DMS53 treated with DMSO at 0.1 percent for 48 hours (cell line): ENCODE data around the gene QRICH1.

ENCODE experiments used
- DNase-seq: peaks from one replicate; lab custom pipeline; 2025; ENCODE audit not compliant: unreplicated experiment; lab: John Stamatoyannopoulos, UW

The QRICH1 gene

DNA sequence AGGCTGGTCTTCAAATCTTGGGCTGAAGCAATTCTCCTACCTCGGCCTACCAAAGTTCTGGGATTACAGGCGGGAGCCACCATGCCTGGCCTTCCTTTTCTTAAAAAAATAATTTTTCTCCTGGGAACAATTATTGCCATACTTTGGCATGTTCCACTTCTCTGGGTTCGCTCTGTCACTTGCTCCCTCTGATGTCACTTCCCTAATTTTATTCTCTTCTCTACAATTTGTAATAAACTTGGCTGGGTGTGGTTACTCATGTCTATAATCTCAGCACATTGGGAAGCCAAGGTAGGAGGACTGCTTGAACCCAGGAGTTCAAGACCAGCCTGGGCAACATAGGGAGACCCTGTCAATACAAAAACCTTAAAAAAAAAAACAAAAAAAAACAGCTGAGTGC, 58.6 kb downstream of the QRICH1 start:
- no peak for DNase-seq

- no peak for DNase-seq
Observed at GRCh38 chr3:49034650-49035049, 59.2 kb downstream of the QRICH1 start.

DNA sequence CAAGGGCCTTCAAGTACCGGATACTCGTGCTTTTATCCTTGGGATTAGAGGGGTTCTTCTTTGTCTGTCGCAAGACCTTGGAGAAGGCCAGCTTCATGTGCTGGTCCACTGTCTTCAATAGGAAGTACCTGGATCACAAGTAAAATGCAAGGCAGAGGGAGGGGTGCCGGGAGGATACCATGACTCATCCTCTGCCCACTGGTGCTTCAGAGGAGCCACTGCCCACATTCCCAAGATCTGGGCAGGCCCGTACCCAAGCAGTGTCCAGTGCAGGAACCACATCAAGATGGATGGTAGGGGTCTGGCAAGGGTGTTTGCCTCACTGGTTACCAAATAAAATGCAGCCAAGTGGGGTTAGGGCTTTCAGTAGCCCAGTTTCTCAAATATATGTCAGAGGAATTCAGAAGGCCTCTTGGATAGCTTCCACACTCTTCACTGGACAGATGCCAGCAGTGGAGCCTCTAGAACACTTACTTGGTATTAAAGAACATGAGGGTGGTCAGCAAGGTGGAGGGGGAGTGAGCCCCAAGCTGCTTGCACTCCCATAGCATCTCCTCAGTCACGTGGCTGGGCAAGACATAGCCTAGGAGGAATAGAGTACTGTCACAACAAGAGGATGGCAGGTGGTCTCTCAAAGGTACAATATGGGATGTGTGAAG, 61.1 kb downstream of the QRICH1 start:
- DNase-seq: no peak

GRCh38 chr3:49030321-49030720, 63.5 kb downstream of the QRICH1 start:
- no peak for DNase-seq

DNA sequence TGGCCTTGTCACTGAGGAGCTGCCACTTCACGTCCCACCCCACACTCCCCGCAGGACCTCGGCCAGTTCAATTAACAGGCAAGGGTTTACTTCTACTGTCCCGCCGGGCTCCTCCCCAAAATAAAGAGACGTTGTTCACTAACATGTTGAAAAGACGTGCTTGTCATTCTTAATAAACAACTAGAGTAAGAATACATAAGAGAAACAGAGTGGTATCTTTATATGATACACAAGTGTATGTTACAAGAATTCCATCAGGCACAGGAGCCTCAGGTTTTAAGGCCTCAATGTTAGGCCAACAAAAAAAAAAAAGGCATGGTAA, 64.3 kb downstream of the QRICH1 start:
- no peak for DNase-seq

DNA sequence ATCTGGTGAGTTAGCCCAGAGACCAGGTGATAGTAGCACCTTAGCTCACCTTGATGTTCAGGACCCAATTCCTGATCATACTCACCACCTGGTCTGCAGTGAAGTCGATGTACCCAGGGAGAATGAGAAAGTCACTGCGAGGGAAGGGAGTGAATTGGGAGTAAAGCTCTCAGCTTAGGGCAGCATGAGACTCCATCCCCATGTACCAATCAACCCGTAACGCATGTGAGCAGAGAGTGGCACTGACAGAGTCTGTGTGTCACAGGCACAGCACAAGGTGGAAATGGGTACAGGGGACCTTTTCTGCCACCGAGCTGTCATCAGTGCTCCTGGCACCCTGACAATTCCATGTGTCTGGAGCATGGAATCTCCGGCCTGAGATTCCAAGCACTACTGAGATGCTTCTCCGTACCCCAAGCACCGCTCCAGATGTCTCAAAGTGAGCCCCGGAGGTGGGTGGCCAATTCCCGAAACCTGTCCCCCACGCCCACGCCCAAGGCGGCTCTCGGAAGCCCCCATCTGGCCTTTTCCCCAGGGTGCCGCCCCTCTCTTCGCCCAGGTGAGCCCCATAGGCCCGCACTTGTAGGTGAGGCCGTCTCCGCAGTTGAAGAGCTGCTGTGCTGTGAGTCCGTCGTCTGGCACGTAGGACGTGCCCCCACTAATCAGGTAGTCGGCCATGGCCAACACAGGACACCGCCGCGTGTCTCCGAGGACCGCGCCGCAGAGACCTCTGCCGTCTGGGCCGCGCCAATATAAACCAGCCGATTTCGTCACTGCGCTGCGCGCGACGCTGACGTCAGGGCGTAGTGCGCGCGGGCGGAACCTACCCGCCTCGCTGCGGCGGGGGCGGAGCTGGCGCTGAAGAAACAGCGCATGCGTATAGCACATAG, 65.0 kb downstream of the QRICH1 start, which contains the start of gene IMPDH2:
Gene IMPDH2, minus strand, starts transcription at position 726 of the 890 bp plus-strand sequence. Its CDS starts 48 bp downstream, at position 678.
- peak; percentile 18 for DNase-seq

- DNase-seq: no peak
Observed at GRCh38 chr3:49028298-49028672, 65.6 kb downstream of the QRICH1 start.

DNA sequence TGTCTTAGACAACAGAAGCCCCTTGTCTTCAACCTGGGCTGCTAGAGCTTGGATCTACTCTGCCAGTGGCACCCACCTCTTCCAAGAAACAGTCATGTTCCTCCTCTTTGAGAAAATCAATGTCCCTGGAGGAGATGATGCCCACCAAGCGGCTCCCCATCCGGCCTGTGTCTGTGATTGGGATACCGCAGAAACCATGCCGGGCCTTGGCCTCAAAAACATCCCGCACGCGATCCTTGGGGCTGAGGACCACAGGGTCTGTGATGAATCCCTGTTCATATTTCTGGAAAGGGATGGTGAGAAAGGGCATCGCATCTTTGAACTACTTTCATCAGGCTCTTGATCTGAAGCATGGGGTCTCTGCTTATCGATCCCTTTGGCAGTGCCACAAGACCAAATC, 66.2 kb downstream of the QRICH1 start:
- no peak for DNase-seq

DNA sequence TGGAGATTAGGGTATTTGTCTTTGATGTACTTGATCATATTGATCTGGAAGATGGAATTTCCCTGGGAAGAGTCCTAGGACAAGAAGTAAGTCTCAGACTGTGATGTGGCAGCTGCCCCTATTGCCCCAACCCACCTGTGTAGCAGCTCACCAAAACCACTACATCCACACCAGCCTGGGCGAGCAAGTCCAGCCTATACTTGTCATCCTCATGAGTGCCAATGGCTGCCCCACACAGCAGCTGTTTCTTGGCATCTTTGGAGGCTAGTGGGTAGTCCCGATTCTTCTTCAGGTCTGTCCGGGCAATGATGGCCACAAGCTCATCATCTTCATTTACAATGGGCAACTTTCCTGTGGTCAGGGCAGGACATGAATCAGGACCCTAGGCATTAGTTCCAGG, 67.3 kb downstream of the QRICH1 start:
- DNase-seq: no peak

DNA sequence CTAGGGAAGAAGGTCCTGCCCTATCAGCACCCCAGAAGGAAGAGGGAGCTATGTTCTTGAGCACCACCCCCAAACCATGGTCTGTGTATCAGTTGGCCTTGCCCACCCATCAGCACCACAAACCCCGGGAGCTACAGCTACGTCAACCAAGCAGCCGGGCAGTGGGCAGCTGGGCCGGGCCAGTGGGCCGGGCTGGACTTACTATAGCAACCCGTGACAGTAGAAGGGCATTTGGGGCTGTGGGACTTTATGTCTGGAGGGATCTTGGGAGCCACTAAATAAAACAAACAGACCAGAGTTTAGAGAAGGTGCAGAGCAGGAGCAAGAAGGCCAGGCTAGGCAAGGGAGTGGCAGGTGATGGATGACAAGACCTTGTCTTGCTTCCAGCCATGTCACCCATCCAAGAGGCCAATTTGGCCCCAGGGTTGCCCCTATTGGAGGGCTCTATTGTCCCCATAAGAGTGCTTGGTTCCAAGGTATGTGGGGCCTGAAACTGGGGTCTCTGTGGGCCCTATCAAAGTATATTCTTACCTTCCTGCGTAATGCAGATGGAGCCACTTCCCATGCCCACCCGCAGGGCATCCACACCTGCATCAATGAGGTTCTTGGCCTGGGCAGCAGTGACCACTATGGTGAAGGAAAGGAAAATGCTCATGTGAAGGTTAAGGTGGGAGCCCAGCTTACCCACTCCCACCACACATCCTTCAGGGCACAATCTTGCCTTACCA, 67.9 kb downstream of the QRICH1 start:
- DNase-seq: no peak

- no peak for DNase-seq
Observed at GRCh38 chr3:49025005-49025792, 68.7 kb downstream of the QRICH1 start.

DNA sequence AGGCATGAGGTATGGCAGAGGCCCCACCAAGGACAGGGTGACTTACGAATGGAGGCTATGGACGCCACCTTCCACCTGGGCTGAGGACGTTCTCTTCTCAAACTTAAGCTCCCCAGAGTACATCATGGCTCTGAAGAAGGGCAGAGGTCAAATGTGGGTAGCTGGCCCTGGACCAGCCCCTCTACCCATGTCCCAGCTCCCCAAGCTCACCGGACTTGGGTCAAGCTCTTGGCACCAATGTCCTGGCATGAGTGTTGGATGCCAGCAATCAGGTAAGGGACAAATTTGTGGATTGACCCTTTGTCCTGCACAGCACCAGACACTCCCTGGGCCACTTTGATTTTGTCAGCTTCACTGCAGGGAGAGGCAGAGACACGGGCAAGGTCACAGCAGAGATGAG, 69.4 kb downstream of the QRICH1 start:
- no peak for DNase-seq

DNA sequence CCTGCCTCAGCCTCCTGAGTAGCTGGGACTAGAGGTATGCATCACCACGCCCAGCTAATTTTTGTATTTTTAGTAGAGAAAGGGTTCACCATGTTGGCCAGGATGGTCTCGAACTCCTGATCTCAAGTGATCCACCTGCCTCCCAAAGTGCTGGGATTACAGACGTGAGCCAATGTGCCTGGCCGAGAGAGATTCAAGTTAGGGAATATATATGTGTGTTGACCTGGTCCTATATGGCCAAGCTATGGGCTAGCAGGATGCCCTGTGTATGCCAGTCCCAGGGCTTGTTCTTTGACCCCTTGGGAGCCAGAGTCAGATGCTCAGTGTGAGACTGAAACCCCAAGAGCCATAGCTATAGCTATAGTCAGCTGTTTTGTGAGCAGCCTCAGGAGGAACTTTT, 70.1 kb downstream of the QRICH1 start:
- DNase-seq: no peak

DNA sequence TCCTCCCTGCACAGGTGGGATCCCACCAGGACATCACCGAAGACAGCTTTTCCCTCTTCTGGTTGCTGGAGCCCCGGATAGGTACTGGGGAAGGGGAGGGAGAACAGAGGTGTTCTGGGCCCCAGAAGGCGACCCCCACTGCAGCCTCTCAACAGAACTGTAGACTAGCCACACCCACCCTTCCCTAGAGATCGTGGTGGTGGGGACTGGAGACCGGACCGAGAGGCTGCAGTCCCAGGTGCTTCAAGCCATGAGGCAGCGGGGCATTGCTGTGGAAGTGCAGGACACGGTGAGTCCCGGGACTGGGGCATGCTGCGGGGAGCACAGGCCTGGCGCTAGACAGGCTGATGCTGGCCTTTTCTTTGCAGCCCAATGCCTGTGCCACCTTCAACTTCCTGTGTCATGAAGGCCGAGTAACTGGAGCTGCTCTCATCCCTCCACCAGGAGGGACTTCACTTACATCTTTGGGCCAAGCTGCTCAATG, 71.1 kb downstream of the QRICH1 start:
- DNase-seq: no peak

- DNase-seq: peak; percentile 44
Observed at GRCh38 chr3:49021813-49022687, 71.8 kb downstream of the QRICH1 start, which contains the start of gene NDUFAF3. Gene NDUFAF3 (plus strand): TSS chr3:49022121. CDS start chr3:49022145, 24 bp downstream.

- DNase-seq: peak; percentile 65
Observed at GRCh38 chr3:49021213-49021812, 72.6 kb downstream of the QRICH1 start.

DNA sequence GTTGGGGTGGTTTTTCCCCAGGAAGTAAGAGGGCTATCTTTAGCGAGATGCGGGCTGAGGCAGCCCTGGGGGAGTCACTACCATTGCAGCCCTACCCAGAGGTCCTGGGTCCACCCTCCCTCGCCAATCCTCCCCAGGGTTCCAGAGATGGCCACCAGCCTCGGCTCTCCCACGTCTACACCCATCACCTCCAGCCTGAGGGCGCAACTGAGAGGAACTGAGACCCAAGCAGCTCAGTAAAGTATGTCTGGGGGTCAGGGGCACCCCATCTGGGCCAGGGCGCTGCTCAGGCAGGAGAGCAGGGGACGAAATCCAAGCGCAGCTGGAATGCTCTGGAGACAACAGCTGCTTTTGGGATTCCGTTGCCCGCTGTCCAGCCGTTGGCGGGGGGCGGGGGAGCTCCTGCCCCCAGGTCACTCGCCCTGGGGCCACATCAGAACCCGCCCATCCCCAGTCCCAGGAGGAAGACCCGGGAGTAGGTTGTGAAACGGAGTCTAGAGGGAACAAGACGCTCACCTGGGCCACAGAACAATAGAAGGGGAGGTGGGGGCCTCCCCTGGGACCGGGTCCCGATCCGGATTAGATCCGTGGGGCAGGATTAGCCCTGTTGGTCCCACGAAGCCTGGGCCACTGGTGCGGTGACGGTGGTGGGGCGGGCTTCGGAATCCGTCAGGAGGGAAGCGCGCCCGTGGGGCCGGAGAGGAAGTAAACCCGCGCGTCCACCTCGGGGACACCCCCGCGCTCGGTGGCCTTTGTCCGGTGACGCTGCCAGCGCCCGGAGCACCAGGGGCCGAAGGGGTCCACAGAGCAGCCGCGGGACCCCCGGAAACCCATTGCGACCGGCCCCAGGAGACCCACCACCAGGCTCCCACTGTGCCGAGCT, 73.3 kb downstream of the QRICH1 start:
- no peak for DNase-seq

DNA sequence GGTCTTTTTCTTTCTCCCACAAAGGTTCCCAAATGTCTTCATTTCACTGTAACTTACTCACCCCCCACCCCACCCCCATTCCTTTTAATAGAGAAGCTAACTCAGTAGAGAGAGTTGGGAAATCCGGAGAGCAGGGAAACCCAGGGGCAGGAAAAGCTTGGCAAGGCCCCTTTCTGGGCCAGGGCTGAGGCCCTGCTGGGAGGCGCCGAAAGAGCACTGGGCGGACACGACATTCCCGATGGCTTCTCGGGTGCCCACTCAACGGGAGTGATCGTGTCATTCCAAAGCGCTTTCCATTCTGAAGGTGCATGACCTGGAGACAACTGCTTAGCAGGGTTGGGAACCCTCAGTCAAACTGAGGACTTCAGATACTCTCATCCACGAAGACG, 73.9 kb downstream of the QRICH1 start:
- DNase-seq: no peak

- DNase-seq: no peak
Observed at GRCh38 chr3:49018707-49019006, 75.2 kb downstream of the QRICH1 start.
